ENCODE measurements around the gene KCTD14. TPM values are rescaled to one million over a fixed set of nuclear protein-coding genes. Genes with fewer than 3 reads are reported as not detected.
A peak's percentile ranks its signal among the peaks of the same experiment; 100 is the strongest.

Gene KCTD14
- total RNA-seq, 1 experiment from 2014 or later = 12.5 TPM

DNA sequence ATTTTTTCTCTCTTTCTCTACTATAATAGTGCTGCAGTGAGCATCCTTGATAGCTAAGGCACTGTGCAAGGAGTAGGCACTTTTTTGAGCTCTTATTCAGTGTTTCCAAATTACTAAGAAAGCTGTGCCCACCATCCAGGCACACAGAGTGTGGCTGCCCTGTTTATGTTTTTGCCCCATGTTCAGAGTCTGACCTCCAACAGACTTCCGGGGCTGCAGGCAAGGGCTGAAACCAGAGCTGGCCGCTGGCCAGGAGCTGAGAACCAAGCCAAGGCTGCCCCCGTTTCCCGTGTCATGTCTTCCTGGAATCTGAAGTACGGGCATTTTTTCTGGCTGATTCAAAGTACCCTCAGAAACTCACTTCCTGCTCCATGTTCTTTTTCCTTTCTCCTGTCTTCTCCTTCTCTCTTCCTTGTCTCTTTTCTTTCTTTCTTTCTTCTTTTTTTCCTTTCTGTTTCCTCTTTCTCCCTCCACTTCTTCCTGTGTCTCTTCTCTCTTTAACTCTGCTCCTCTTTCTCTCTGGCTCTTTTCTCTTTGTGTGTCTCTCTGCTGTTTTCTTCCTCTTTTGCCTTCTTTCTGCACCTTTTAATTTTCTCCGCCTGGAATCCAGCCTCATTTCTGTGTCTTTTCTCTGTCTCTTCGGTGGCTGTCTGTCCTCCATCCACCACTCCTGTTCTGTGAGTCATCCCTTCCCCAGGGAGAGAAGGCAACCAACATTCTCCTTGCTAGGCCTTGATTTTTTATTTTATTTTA is 17.0 kb upstream of the KCTD14 start:
- no peaks in the 10 kb centered on the region for H3K79me2 ChIP-seq (ENCODE audit: insufficient read depth, low read length)
- H4K5ac ChIP-seq (ENCODE audit: insufficient read length, low read depth, low read length) = no peak overlapping the region
- no peaks in the 10 kb centered on the region for H3K9me3 ChIP-seq (ENCODE audit: control insufficient read depth, low read depth, low read length)
- H4K91ac ChIP-seq (ENCODE audit: insufficient read length, low read depth, low read length) = no peak overlapping the region
- no peak overlapping the region for H3K14ac ChIP-seq (ENCODE audit: insufficient read depth, low read length)
- H3K4me1 ChIP-seq (ENCODE audit: insufficient read depth, low read length) = no peaks in the 10 kb centered on the region
- H3K56ac ChIP-seq (ENCODE audit: insufficient read length, low read depth, low read length) = no peak overlapping the region
- no peak overlapping the region for H2BK20ac ChIP-seq (ENCODE audit: low read depth, low read length, poor library complexity, severe bottlenecking)
- H3K4ac ChIP-seq (ENCODE audit: low read depth, low read length) = no peak overlapping the region
- no peak overlapping the region for H2AK5ac ChIP-seq (ENCODE audit: insufficient read length, low read length)
- no peak overlapping the region for H3K18ac ChIP-seq (ENCODE audit: insufficient read length, low read depth, low read length)
- H3K79me1 ChIP-seq (ENCODE audit: insufficient read depth, low read depth, low read length, poor library complexity, severe bottlenecking) = no peaks in the 10 kb centered on the region
- H2BK15ac ChIP-seq (ENCODE audit: low read depth, low read length) = no peak overlapping the region
- H3K9ac ChIP-seq (ENCODE audit: extremely low read depth, insufficient read length, low read length) = no peak overlapping the region
- H3K23ac ChIP-seq (ENCODE audit: insufficient read length, low read depth, low read length) = no peak overlapping the region
- H3K36me3 Mint-ChIP-seq (ENCODE audit: insufficient read depth in 1 of 3, low read depth in 3 of 3) = no peaks in the 10 kb centered on the region; a peak in 1 of 7 replicates
- no peak overlapping the region for H2BK5ac ChIP-seq (ENCODE audit: insufficient read length, low read length)
- H3K23me2 ChIP-seq (ENCODE audit: insufficient read length, low read depth, low read length, poor library complexity, severe bottlenecking) = peaks cover 2% of the 10 kb centered on the region
- no CpG with 5 or more reads among the region's 7 CpGs for WGBS (ENCODE audit: extremely low coverage, insufficient read length, low lambda C conversion rate)
- no peak overlapping the region for H2BK12ac ChIP-seq (ENCODE audit: insufficient read length, low read depth, low read length)
- H3K27ac Mint-ChIP-seq = peak overlapping the region; percentile 28 to 76 (median 34); a peak in 4 of 7 replicates
- no peak overlapping the region for H2BK120ac ChIP-seq (ENCODE audit: low read depth, low read length, poor library complexity, severe bottlenecking)
- H3K4me1 Mint-ChIP-seq = peaks cover 13 to 17% of the 10 kb centered on the region in 2 experiments
- TF ChIP-seq, protein P1, sequence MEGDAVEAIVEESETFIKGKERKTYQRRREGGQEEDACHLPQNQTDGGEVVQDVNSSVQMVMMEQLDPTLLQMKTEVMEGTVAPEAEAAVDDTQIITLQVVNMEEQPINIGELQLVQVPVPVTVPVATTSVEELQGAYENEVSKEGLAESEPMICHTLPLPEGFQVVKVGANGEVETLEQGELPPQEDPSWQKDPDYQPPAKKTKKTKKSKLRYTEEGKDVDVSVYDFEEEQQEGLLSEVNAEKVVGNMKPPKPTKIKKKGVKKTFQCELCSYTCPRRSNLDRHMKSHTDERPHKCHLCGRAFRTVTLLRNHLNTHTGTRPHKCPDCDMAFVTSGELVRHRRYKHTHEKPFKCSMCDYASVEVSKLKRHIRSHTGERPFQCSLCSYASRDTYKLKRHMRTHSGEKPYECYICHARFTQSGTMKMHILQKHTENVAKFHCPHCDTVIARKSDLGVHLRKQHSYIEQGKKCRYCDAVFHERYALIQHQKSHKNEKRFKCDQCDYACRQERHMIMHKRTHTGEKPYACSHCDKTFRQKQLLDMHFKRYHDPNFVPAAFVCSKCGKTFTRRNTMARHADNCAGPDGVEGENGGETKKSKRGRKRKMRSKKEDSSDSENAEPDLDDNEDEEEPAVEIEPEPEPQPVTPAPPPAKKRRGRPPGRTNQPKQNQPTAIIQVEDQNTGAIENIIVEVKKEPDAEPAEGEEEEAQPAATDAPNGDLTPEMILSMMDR (conservative IDR thresholded peaks at IDR 0.05) = no peak
- no peak overlapping the region for H3K4me2 ChIP-seq (ENCODE audit: insufficient read depth, insufficient read length, low read length)
- no peak overlapping the region for H3T11ph ChIP-seq (ENCODE audit: low read length)
- H2AFZ ChIP-seq (ENCODE audit: low read length) = no peak overlapping the region
- no peaks in the 10 kb centered on the region for H3K27me3 Mint-ChIP-seq (ENCODE audit: low read depth)
- H4K20me1 ChIP-seq (ENCODE audit: control insufficient read depth, insufficient read depth, insufficient read length) = no peaks in the 10 kb centered on the region
- H3K4me3 Mint-ChIP-seq = no peak overlapping the region
- no peak overlapping the region for H4K8ac ChIP-seq (replicated peaks; ENCODE audit: insufficient read length, low read depth, low read length)
- DNase-seq = no peak
- H3K27me3 ChIP-seq (ENCODE audit: insufficient read depth, low read length) = no peaks in the 10 kb centered on the region
- H3K27ac ChIP-seq (ENCODE audit: insufficient read length, low read depth, low read length) = no peak overlapping the region
- no peaks in the 10 kb centered on the region; a peak in 1 of 5 replicates for H3K9me3 Mint-ChIP-seq
